CD4-positive, alpha-beta T cell (primary cell): ENCODE results near the gene OPCML. TPM values are rescaled to one million over a fixed set of nuclear protein-coding genes. Genes with fewer than 3 reads are reported as not detected.

Experiments
- ATAC-seq: fragments of 200-7000 bp; cut with Tn5 transposase; one replicate; pipeline ENCODE4 v1.10.0; 2022; ENCODE audit warnings: mild to moderate bottlenecking; ENCODE audit not compliant: poor library complexity
- CTCF ChIA-PET: fragments of 350-600 bp; sonication (Branson Sonifier 250); formaldehyde crosslinking; loops from one replicate; lab custom pipeline; 2021; ENCODE audit warnings: antibody characterized with exemption, inconsistent platforms; lab: Charles Lee
- POLR2A ChIA-PET: fragments of 350-600 bp; sonication (Branson Sonifier 250); formaldehyde crosslinking; loops from one replicate; lab custom pipeline; 2021; ENCODE audit warnings: antibody characterized with exemption, inconsistent platforms; lab: Charles Lee
- DNase-seq, 14 experiments: peaks; one replicate each; pipeline ENCODE4 v3.0.0-alpha.2; 2013 to 2020; ENCODE audit warnings: mixed read lengths in 2 of 14
- H3K27ac ChIP-seq, 2 donors: one replicate each; pipeline versions ENCODE4 v1.5.1 to v1.7.0; 2013; ENCODE audit warnings: low read length in 2 of 2, low read depth in 1 of 2, mild to moderate bottlenecking in 1 of 2
- H3K27me3 ChIP-seq, 2 experiments: 1 replicate in 1 of 2; 2 replicates in 1 of 2; pipeline versions ENCODE4 v1.6.1 to v1.7.0; 2013; ENCODE audit warnings: low read length in 2 of 2, control low read depth in 1 of 2, mild to moderate bottlenecking in 1 of 2, moderate library complexity in 1 of 2; ENCODE audit not compliant: insufficient read depth in 2 of 2, control insufficient read depth in 1 of 2
- H3K36me3 ChIP-seq: one replicate; pipeline ENCODE4 v1.6.1; 2013; ENCODE audit warnings: low read length, control low read depth; ENCODE audit not compliant: insufficient read depth
- H3K4me1 ChIP-seq: one replicate; pipeline ENCODE4 v1.6.1; 2013; ENCODE audit warnings: low read length, control low read depth; ENCODE audit not compliant: insufficient read depth
- H3K4me3 ChIP-seq: one replicate; pipeline ENCODE4 v1.5.1; 2013; ENCODE audit warnings: mild to moderate bottlenecking, low read length, moderate library complexity
- H3K9me3 ChIP-seq, 2 experiments: 1 replicate in 1 of 2; 2 replicates in 1 of 2; pipeline versions ENCODE4 v1.6.1 to v1.7.0; 2013; ENCODE audit warnings: low read length in 2 of 2, mild to moderate bottlenecking in 2 of 2, control low read depth in 1 of 2, moderate library complexity in 1 of 2; ENCODE audit not compliant: control insufficient read depth in 1 of 2, insufficient read depth in 1 of 2
- H3K27ac Mint-ChIP-seq: one replicate; pipeline ENCODE4 v1.8.0; 2020; ENCODE audit warnings: mixed read lengths
- H3K27me3 Mint-ChIP-seq: one replicate; pipeline ENCODE4 v1.8.0; 2021; ENCODE audit warnings: mixed read lengths
- H3K36me3 Mint-ChIP-seq: one replicate; pipeline ENCODE4 v1.8.0; 2021; ENCODE audit warnings: low read depth, mixed read lengths
- H3K4me1 Mint-ChIP-seq: one replicate; pipeline ENCODE4 v1.8.0; 2021; ENCODE audit warnings: low read depth, mixed read lengths
- H3K4me3 Mint-ChIP-seq: one replicate; pipeline ENCODE4 v1.8.0; 2020; ENCODE audit warnings: mild to moderate bottlenecking, mixed read lengths
- H3K9me3 Mint-ChIP-seq: one replicate; pipeline ENCODE4 v1.8.0; 2020; ENCODE audit warnings: mixed read lengths
- CTCF ChIP-seq: fragments of 200-600 bp; IDR thresholded peaks from one replicate; pipeline ENCODE4 v1.8.0; 2022; ENCODE audit warnings: antibody characterized with exemption, mild to moderate bottlenecking
- intact Hi-C, 2 experiments: fragments of 100-400 bp; cut with DNase I in 1 of 2; cut with micrococcal nuclease in 1 of 2; formaldehyde crosslinking; loops; one replicate each; pipeline versions ENCODE4 v1.15.1 to v1.9.0; 2023 to 2025; cut with DNase I, micrococcal nuclease
- total RNA-seq, 174 experiments: library from RNA in 2 of 174; stranded (reverse) in 2 of 174; gene quantifications; one replicate each; pipeline ENCODE4 v1.2.3 and lab custom pipeline; 2021 to 2026

Gene OPCML
- total RNA-seq, 2 experiments from 2014 or later: not detected

GRCh38 chr11:133207995-133208394 is 324.3 kb downstream of the OPCML start:
- Mint-ChIP-seq H3K27me3 (no peaks in the 10 kb centered on the region), H3K36me3 (no peaks in the 10 kb centered on the region), H3K4me3 (no peak overlapping the region), H3K27ac (no peak overlapping the region), H3K9me3 (peaks cover 3% of the 10 kb centered on the region), H3K4me1 (no peaks in the 10 kb centered on the region)
- Histone ChIP-seq H3K36me3 (no peaks in the 10 kb centered on the region), H3K4me1 (no peaks in the 10 kb centered on the region), H3K9me3 (peaks cover 0 to 11% of the 10 kb centered on the region in 2 experiments), H3K27me3 (no peaks in the 10 kb centered on the region), H3K4me3 (no peak overlapping the region), H3K27ac (no peak overlapping the region)
- no peak for ATAC-seq
- intact Hi-C loops: no loop called here
- POLR2A ChIA-PET: no interaction called here
- CTCF ChIA-PET: no interaction called here
- DNase-seq: no peak
- no peak for TF ChIP-seq CTCF

GRCh38 chr11:133206313-133207005 is 325.8 kb downstream of the OPCML start:
- H3K4me3 ChIP-seq: no peak overlapping the region
- no peak for ATAC-seq
- H3K4me1 ChIP-seq: no peaks in the 10 kb centered on the region
- ChIA-PET POLR2A (no interaction called here), CTCF (no interaction called here)
- peaks cover 0 to 11% of the 10 kb centered on the region in 2 experiments for H3K9me3 ChIP-seq
- TF ChIP-seq CTCF: no peak
- Mint-ChIP-seq H3K27me3 (no peaks in the 10 kb centered on the region), H3K4me1 (no peaks in the 10 kb centered on the region), H3K9me3 (no peaks in the 10 kb centered on the region), H3K36me3 (no peaks in the 10 kb centered on the region), H3K4me3 (no peak overlapping the region), H3K27ac (no peak overlapping the region)
- no peak for DNase-seq
- H3K27ac ChIP-seq: no peak overlapping the region
- intact Hi-C loops: no loop called here
- no peaks in the 10 kb centered on the region for H3K36me3 ChIP-seq
- H3K27me3 ChIP-seq: no peaks in the 10 kb centered on the region

GRCh38 chr11:133204158-133204557 is 328.1 kb downstream of the OPCML start:
- no peaks in the 10 kb centered on the region for H3K4me1 ChIP-seq

More at GRCh38 chr11:133204158-133204557, 328.1 kb downstream of the OPCML start:
- no peak overlapping the region for H3K4me3 Mint-ChIP-seq
- ChIA-PET CTCF (no interaction called here), POLR2A (no interaction called here)
- no peaks in the 10 kb centered on the region for H3K9me3 Mint-ChIP-seq
- Histone ChIP-seq H3K27me3 (no peaks in the 10 kb centered on the region), H3K27ac (no peak overlapping the region), H3K4me3 (no peak overlapping the region), H3K36me3 (no peaks in the 10 kb centered on the region), H3K9me3 (peaks cover 0 to 11% of the 10 kb centered on the region in 2 experiments)
- ATAC-seq (no peak), DNase-seq (no peak)
- H3K27me3 Mint-ChIP-seq: no peaks in the 10 kb centered on the region
- intact Hi-C loops: no loop called here
- no peaks in the 10 kb centered on the region for H3K4me1 Mint-ChIP-seq
- H3K27ac Mint-ChIP-seq: no peak overlapping the region
- TF ChIP-seq CTCF: no peak
- no peaks in the 10 kb centered on the region for H3K36me3 Mint-ChIP-seq
